ENCODE measurements around the gene TFEC.
"Not testable (repeated sequence)": the region's sequence is repeated elsewhere in the genome, so short reads cannot be mapped to it uniquely, and the experiment has no call there.

Gene TFEC

GRCh38 chr7:116030651-116031276, at the start of gene TFEC:
TSS of gene TFEC (minus strand) at chr7:116030763. CDS start at chr7:115984441, 46,322 bp downstream.
- DNase-seq: no peak

- no peak for DNase-seq
Measured at GRCh38 chr7:116075351-116076145, 45.0 kb upstream of the TFEC start.

- no peak for DNase-seq
Measured at GRCh38 chr7:116071629-116072028, 41.1 kb upstream of the TFEC start.

- no peak for DNase-seq
Measured at GRCh38 chr7:116064179-116064578, 33.6 kb upstream of the TFEC start.

GRCh38 chr7:116062666-116063065, 32.1 kb upstream of the TFEC start:
- DNase-seq: no peak

GRCh38 chr7:116052006-116052405, 21.4 kb upstream of the TFEC start:
- DNase-seq: no peak

GRCh38 chr7:116047261-116047660, 16.7 kb upstream of the TFEC start:
- not testable (repeated sequence) for DNase-seq

GRCh38 chr7:116045532-116045931, 15.0 kb upstream of the TFEC start:
- DNase-seq: no peak

GRCh38 chr7:116041615-116042014, 11.1 kb upstream of the TFEC start:
- no peak for DNase-seq

- no peak for DNase-seq
Measured at GRCh38 chr7:116037401-116037800, 6.8 kb upstream of the TFEC start.

- DNase-seq: no peak
Measured at GRCh38 chr7:116034411-116034810, 3.8 kb upstream of the TFEC start.

- no peak for DNase-seq
Measured at GRCh38 chr7:116032886-116033285, 2.3 kb upstream of the TFEC start.

- no peak for DNase-seq
Measured at GRCh38 chr7:116028787-116029186, 1.8 kb downstream of the TFEC start.

GRCh38 chr7:116027786-116028185, 2.8 kb downstream of the TFEC start:
- DNase-seq: no peak

- no peak for DNase-seq
Measured at GRCh38 chr7:116024826-116025809, 5.4 kb downstream of the TFEC start.

GRCh38 chr7:116021237-116021636, 9.3 kb downstream of the TFEC start:
- no peak for DNase-seq

- DNase-seq: no peak
Measured at GRCh38 chr7:116018731-116019130, 11.8 kb downstream of the TFEC start.

- DNase-seq: no peak
Measured at GRCh38 chr7:116013675-116014074, 16.9 kb downstream of the TFEC start.

- no peak for DNase-seq
Measured at GRCh38 chr7:116011584-116011983, 19.0 kb downstream of the TFEC start.

- not testable (repeated sequence) for DNase-seq
Measured at GRCh38 chr7:116004762-116005161, 25.8 kb downstream of the TFEC start.

GRCh38 chr7:115997221-115997620, 33.3 kb downstream of the TFEC start:
- DNase-seq: no peak

GRCh38 chr7:115995701-115996100, 34.9 kb downstream of the TFEC start:
- DNase-seq: no peak

GRCh38 chr7:115988401-115988800, 42.2 kb downstream of the TFEC start:
- no peak for DNase-seq
